Activated T-cell treated with anti-CD3 and anti-CD28 coated beads for 48 hours (primary cell): Measurements from ENCODE around the gene BCOR.

Experiments
- DNase-seq: peaks from one replicate; pipeline ENCODE4 v3.0.0-alpha.2; 2020; ENCODE audit warnings: low read depth

The BCOR gene

DNA sequence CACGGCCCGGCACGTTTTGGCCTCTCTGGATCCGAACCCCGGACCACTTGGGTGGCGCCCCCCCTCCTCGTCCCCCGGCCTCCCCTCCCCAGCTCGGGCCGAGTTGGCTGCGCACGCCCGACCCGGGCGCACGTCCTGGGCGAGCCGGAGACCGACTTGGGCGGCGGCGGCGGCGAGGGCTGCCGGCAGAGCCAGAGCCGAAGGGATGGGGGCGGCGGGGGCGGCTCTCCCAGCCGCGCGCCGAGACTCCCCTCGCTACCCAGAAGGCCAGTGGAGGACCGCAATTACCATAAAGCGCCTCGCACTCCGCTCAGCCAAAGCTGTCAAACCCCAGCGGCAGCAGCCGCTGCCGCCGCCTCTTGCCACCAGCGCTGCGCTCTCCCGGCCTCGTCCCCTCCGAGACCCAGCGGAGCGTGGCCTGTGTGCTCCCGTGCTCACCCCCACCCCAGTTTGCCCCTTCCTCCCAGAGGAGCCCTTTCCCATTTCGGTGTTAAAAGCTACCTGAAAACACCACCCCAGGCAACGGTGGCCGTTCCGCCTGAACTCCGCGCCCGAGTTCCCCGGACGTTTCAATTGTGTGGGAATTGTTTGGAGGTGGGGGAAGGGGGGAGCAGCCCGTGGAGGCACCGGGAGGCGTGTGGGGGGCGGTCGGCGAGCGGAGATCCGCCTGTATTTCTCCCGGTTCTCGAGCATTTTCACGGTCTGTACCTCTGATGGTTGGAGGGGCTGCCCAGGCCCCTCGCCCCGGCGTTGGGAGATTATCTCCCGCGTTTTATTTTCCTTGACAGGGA lies 701 bp upstream of the BCOR start:
- no peak for DNase-seq

DNA sequence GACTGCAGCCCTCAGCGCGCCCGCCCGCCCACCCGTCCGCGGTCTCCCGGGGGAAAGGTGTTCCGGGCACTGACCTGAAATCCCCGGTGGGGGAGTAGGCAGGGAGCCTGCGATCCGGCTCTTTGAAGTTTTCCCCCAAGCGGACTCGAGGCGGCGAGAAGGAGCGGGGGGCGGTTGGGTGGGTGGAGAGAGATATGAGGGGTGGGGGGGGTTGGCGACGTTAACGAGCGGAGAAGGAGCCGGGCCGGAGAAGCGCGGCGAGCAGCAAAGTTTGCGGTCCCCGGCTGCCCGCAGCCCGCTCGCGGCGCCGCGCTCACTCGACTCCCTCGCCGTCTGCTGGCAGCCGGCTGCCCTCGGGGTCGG lies 636 bp downstream of the BCOR start:
- no peak for DNase-seq

DNA sequence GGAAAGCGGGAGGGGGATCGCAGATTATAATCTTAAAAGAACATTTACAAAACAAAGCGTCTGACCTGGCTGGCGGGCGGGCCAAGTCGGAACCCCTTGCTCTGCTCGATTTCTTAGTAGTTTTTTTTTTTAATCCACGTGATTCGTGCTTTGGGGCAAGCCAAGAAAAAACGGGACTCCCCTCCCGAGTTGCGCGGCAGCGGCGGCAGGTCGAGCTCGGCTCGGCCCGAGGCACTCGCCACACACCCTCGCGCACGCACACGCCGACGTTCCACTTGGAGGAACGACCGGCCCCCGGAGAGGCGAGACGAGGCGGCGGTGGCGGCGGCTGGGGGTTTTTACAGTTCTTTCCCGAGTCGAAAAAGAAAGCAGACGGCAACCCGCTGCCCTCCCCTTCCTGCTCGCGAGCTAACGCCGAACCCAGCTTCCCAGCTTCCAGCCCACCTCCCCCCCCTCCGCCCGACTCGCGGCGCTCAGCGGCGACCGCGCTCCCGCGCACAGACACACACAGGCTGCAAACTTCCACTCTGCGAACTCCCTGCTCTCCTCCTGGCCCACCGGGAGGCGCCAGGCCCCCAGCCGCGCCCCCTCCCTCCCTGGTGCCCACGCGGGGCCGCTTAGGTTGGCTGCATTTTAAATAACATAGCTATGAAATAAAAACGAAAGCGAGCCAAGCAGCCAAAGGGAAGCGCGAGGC lies 1.2 kb downstream of the BCOR start:
- no peak for DNase-seq

DNA sequence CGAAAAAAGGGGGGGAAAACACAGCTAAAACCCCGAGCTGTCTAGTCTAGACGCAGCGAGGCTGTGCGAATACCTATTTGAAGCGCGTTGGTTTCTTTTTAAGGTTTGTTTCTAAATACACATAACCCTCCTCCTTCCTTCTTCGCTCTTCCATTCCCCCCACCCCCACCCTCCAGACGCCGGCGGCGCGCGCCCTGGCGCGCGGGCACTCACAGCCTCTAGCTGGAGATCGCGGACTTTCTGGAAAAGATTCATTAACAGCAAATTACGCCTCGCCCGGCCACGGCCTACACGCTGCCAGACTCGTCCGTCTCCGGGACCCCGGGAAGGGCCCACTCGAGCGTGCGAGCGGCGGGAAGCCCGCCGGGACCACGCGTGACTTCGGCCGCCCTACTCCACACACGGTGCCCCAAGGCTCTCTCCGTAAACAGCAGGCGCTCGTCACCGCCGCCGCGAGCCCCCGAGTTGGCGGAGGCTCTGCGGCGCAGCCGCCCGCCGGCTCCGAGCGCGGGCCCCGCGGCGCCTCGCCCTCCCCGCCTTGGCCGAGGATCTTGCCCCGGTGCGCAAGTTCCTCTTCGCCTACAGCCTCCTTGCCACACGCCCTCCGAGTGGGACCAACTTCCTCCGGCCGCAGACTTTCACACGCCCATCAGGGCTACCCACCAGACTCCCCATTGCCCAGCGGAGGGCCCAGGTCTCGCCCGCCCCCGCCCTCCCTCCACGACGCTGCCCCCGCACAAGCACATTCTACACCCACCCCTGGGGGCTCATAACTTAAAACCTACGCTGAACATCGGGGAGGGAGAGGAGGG lies 2.0 kb downstream of the BCOR start:
- DNase-seq, result no peak

DNA sequence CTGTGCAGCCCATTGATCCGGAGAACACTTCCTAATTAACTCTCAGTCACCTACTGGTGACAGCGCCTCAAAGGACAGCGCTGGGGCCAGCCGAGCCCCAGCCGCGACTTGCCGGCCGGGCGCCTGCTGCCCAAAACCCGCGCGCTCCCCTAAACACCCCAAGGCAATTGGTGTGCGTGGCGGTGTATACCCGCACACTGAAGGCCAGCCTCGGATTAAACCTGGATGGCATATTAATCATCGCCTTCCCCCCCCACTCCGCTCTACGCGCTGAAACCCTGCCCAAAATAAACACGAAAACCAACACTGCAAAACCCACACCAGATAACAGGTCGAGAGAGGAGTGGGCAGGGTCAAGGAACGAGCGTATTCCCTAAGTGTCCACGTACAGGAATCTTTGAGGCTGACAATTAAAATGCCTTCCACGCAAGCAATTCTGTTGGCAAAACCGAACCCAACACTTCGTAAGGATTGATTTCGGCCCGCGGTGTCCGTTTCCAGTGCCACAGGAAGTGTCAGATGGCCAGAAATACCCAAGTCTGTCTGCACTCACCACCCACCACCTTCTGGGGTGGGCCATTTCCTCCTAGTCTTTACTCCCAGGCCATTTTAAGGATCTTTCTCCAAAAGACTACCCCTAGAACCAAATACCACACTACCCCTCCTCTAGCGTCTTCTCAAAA lies 2.7 kb downstream of the BCOR start:
- no peak for DNase-seq

DNA sequence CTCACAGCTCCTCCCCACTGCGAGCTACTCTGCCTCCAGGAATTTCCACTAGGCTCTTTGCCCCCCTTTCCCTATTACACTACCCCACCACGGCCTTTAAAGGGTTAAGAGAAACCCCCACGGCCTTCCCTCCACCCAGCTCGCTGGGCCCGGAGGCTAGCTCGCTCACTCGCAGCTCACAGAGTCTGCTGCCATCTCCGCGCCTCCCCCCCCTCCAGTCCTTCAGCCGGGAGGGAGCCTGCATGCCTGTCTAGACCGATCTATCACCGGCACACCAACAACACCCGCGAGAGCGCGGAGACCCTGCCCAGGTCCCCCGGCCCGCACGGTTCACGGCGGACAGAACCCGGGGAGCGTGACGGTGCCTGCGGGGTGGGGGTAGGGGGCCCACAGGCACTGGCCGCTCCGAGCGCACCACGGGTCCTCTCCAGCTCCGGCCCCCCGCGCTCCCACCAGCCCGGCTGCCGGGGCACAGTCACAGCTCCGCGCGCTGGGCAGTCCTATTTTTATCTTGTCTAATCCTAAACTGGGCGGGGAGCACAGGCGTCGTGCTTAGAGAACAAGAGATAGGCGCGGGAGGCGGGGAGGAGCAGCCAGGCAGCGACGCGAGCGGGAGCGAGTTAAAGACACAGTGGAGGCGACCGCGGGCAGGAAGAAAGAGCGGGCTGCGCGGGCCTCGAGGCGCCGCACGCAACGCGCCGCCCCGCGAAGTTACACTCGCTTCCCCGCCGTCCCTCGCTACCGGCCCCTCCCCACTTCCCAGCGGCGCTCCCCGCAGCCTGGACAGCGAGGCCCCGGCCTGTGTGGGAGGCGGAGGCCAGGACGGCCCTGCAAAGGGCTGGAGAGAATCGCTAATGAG lies 3.5 kb downstream of the BCOR start:
- no peak for DNase-seq

DNA sequence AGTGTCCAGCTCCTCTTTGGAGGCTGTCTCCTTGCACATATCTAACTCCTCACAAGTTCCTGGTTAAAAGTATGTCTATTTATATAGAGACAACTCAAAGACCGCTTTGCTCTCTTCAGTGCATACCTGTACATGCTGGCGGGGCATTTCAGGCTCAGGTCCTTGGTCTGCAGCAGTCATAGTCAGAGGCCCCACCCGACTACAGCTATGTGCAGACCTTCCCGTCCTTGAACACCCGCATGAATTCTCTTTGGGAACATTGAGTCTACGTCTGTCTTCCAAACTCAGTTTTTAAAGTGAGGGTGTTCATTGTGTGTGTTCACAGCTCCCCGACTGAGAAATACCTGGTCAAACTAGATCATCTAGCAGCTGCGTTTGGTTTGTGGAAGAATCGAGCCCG lies 4.2 kb downstream of the BCOR start:
- no peak for DNase-seq

DNA sequence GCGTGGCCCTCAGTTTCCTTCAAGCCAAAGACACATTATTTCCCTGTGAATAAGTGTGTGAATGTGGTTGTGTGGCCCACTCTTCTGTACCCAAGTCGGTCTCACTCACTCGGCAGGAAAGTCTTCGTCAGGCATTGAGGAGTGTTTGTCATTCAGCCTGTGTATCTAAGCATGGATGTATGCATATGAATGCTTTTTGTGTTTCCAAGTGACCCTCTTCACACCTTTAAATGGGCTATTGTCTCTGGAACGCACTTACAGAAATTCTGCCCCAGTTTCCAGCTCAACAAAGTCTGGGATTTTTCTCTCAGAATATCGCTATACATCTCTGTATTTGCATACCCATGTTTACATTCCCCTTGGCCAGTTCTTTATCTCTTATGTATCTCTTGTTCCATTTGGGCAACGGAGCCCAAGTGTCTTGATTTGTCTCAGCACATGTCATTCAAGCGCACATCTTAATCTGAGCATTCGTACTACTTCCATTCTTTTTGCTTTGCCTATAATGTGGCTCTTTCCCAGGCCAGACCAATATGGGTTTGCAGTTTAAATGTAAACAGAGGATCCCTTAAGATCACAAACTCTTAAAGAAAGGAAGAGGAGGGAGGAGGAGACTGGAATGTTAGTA lies 4.8 kb downstream of the BCOR start:
- DNase-seq, result no peak

DNA sequence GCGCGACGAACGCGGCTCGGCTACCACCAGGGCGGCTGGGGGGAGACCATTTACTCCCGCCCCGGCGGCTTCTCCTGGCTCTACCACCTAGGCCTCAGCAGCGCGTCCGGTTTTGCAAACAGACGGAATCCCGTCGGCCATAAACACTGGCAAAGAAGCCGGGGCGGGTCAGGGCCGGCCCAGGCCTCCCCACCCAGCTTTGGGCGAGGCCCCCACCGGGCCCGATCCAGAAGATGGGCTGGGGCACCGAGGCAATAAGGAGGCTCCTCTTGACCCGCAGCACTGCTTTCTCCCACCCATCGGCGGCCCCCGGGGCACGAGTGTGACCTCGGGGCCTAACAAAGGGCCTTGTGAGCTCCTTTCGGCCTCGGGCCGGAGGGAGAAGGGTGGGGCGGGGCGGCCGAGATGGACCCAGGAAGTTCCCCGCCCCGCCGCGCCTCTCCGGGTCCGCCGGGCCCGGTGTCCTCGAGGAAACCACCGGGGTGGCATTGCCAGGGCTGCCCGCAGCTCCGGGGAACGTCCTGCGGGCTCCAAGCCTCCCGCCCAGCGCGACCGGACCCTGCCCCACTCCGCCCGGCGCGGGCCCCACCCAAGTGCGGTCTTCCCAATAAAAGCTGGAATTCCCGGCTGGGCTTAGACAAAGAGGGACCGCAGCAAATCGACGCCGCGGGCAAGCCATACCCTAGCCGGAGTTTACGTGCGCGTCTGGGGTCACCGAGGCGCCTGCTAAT lies 5.9 kb downstream of the BCOR start:
- no peak for DNase-seq

DNA sequence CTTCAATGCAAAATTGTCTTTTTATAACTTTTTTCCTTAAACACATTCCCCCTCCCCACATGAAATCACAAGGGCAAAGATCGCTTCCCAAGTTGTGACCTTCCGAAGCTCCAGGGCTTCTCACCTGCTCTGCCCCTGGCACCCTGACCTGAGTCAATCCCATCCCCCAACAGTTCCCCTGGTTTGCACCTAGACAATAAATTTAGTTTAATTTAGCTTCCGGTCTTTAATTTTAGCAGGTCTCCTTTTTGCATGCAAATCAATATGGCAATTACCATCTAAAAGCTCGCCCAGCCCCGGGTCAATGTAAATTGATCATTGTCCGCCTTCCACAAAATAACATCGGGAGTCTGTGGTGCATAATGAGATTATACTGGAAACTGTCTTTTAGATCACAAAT lies 6.8 kb downstream of the BCOR start:
- DNase-seq, result no peak

DNA sequence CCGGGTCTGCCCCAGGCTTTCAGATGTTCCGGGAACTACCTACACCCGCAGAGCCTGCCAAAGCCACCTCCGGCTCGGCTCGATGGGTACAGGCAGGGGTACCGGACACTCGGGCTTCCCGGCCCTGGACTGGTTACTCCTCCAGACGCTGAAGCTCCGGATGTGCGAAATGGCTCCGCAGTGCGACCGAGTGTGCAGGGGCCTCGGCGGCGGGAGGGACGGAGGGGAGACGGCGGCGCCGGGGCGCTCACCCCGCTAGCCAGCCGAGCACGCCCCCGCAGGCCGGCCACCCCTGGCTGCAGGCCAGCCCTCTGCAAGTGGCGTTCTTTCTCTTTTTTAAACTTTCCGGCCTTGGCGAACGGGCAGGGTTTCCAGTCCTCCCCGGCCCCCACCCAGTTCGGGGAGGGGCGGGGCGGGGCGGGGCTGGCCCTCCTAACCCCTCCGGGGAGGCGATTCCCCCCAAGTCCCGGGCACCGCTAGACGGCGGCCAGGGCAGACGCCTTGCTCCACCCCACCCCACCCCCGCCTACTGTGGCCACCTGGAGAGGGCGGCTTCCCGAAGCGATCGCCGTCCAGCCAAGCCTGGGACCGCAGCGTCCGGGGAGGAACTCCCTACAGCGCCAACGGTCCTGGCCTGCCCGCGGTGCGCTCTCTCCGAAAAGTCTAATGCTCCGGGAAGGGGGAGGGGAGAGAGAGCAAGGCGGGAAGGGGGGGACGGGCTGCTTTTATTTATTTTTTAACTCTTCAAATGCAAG lies 7.5 kb downstream of the BCOR start:
- DNase-seq, result no peak

DNA sequence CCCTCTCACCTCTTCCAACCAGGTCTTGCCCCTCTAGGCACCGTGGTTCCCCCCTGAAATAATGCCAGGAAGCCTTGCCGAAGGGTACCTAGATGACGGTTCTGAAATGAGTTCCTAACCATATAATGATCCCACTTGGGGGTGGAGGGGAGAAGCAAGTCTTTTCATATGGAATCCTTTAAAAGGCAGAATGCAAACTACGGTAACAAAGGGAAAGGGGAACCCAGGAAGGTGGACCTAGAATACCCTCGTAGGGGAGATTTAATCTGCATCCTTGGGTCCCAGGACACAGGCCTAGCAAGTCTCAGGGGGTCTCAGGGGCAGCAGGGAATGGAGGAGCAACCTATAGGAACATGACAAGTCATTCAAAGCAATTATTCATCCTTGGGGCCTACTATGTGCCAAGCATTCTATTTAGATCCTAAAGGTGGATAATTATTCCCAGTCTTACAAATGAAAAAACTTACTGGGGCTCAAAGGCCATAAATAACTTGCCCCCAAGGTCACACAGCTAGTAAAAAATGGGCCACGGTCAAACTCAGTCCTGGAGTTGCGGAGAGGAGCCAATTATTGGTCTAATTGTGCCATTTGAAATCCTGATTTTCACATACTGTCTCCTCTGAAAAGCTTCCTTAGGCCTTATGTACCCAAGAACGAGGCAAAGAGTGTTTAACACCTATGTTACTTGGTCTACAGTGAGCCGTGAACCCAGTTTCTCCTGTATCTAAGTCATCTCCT lies 8.8 kb downstream of the BCOR start:
- DNase-seq, result no peak

DNA sequence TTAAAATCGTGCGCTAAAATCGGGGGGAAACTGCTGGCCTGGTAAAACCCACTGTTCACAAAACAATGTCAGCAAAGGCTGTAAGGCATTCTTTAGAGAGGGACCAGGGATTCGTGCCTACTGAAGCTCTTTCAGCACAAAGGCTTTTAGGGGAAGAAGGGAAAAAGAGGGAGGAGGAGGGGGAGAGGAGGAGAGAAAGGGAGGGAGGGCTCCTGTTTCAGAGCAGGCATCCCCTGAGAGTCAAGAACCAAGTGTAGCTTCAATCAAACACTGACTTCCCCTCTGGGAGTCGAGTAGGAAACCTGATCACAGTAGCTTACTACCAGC lies 9.5 kb downstream of the BCOR start:
- no peak for DNase-seq

DNA sequence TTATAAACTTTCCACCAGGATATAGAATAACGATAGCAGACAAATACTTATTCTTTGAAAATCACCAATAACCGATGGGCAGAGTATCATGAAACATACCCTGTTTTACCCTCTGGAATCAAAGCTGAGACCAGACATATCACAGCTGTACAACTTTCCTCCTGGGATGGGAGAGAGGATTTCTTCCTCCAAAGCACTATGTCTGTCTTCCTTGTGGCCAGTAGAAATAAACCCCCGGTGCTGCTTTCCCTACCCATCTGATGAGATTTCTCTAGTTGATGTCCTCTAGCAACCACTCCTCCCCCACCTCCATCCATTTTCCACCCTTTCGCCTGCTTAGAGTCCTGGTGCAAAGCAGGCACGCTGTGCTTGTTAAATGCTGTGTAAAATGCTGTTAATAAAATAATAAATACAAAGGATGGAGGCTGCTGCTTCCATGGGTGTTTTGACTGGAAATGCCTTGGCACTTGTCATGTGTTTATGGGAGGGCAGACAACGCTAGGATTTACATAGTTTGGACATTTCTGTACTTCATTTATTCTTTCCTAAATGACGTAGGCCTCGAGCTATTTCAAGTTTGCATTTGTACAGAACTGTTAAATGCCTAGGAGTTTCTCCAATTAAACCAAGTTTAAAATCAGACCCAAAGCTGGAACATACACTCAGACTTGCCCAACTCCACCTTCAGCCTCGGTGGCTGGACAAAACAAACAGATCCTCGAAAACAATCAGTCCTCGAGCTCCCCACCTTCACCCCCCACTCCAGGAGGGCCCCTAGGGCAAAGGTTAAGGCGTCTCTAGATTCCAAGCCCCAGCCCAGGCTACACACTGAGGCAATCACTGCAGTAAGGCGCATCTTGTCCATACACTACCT lies 10.1 kb downstream of the BCOR start:
- DNase-seq, result no peak

DNA sequence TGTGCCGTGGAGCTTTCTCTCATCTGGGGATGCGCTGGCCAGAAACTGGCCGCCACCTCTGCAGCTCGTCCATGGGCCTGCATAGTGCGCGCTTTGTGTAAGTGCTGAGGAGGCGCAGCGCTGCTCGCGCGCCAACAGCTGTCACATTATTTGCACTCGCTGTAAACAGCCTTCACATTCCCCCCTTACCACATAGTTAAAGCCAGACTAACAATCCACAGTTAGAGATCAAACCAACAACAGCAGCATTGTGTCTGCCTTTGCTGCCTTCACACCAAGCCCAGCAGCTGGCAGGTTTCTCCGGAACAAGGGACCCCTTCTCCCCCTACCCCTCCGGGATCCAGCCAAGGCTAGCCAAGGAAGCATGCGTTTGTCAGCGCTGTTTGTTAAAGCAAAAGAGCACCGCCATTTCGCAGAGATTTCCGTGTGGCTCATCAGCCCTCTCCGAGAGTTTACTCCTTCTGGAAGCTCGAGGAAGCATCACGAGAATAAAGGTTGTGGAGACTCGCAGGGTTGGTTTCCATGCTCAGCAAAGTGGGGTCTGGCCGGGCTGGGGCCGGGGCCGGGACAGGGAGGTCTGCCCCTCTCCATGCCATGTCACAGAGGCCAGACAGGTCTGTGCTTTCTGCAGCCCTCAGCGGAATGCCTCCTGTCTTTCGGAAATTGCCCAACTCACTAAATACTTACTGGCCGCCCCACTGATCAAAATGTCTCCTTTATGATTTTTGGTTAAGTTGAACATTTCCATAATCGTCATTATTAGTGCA lies 11.0 kb downstream of the BCOR start:
- DNase-seq, result no peak

DNA sequence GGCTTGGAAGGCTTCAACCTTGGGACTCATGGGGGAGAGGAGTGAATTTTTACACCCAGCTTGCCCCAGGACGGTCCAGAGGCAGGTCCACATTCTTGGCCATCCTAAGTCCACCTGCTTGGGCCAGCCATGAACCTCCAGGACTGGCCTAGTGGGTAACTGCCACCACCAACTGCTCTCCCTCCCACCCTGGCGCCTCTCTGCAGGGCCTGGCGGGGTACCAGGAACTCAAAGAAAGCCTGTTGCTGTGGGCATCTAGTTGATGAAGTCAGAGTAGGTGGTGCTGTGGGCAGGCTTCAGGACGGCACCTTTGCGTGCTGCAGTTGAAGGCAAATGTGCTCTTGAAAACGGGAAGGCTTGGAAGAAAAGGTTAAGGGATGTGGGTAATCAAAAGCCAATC lies 12.0 kb downstream of the BCOR start:
- no peak for DNase-seq

DNA sequence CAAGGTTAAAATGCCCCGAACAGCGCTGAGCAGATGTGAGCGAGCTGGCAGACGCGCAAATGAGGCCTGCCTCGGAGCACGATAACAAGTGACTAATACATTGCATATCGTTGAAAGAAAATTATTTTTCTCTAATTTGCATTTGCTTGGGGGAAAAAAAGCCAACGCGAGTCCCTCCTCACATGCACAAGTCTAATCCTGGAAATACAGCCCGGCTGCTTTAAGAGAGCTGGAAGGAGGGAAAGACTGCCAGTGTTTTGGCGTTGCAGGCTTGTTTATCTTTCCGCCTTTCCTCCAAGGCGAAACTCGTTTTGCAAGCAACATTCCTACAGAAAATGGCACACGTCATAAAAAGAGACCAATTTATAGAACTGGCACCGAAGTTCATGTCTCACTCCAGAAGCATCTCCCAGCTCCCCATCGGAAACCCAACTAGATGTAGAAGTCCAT lies 12.6 kb downstream of the BCOR start:
- DNase-seq, result no peak
